ENCODE data around the gene CENPK. TPM values are rescaled to one million over a fixed set of nuclear protein-coding genes. Genes with fewer than 3 reads are reported as not detected.

CENPK gene
- total RNA-seq, 1 donor from 2014 or later, result 15.1 TPM

- H3K27me3 Mint-ChIP-seq, result no peaks in the 10 kb centered on the region
- CTCF ChIA-PET, result no interaction called here
- intact Hi-C loops (cut with micrococcal nuclease), result no loop called here
- TF ChIP-seq CTCF (IDR thresholded peaks at IDR 0.05), result no peak
- no peak for DNase-seq
- no peaks in the 10 kb centered on the region for H3K9me3 Mint-ChIP-seq
- H3K36me3 Mint-ChIP-seq (ENCODE audit: low read depth), result peaks cover 74% of the 10 kb centered on the region
- POLR2A ChIA-PET, result no interaction called here
- no peak for ATAC-seq (ENCODE audit: low read depth)
- no peak overlapping the region for H3K27ac Mint-ChIP-seq
- H3K4me1 Mint-ChIP-seq, result no peaks in the 10 kb centered on the region
- H3K4me3 Mint-ChIP-seq, result no peak overlapping the region
Measured at GRCh38 chr5:65577141-65577540, 14.2 kb upstream of the CENPK start.

DNA sequence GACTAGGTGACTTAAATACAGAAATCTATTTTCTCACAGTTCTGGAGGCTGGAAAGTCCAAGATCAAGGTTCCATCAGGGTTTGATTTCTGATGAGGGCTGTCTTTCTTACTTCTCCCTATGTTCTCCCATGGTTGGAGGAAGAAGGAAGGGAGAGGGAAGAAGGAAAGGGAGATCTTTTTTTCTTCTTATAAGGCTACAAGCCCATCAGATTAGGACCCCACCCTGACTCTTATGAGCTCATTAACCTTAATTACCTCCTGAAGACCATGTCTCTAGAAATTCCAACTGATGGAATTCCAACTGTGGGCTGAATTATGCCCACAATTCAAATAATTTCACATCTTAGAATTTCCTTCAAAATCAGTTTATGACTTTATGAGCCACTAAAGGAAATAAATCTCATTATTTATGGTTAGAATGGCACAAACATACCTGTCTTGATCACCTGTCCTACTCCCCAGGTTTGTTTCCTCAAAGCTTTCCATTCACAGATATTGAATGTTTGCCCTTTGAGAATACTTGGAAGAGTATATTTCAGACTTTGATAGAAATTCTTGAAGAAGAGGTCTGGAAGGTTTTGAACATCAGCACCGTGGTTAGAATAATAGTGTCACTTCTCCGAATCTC, 7.7 kb upstream of the CENPK start:
- intact Hi-C loops (cut with micrococcal nuclease), result loop anchor here (2.0 kb wide), 1 partner anchor 14 kb away; no protein-coding TSS in a partner anchor
- no peak for DNase-seq
- ATAC-seq (ENCODE audit: low read depth), result no peak
- CTCF ChIA-PET, result interaction anchor here (1.3 kb wide), 1 partner anchor 11 kb away, joined by 3 read pairs; no protein-coding TSS in a partner anchor
- POLR2A ChIA-PET, result no interaction called here
- no peak overlapping the region for H3K27ac Mint-ChIP-seq
- no peaks in the 10 kb centered on the region for H3K9me3 Mint-ChIP-seq
- H3K27me3 Mint-ChIP-seq, result no peaks in the 10 kb centered on the region
- H3K4me3 Mint-ChIP-seq, result no peak overlapping the region
- TF ChIP-seq CTCF (IDR thresholded peaks at IDR 0.05), result no peak
- H3K36me3 Mint-ChIP-seq (ENCODE audit: low read depth), result peaks cover 62% of the 10 kb centered on the region
- peaks cover 8% of the 10 kb centered on the region for H3K4me1 Mint-ChIP-seq

DNA sequence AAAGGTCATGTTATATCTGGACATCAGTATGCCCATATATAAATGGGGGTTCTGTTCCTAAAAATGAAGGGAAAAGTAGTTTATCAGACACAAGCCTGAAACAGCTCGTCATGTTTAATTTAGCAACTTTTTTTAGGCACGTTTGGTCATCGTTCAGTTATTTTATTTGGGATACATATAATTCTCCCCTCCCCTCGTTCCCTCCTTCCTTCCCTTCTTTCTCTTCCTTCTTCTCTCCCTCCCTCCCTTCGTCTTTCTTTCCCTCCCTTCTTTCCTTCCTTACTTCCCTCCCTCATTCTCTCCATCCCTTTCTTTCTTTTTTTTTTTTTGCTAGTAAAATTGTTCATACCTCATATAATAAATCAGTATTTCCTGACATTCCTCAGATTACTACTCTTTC, 3.5 kb upstream of the CENPK start:
- ATAC-seq (ENCODE audit: low read depth) (no peak), DNase-seq (no peak)
- Mint-ChIP-seq H3K9me3 (no peaks in the 10 kb centered on the region), H3K4me1 (peaks cover 43% of the 10 kb centered on the region), H3K27me3 (no peaks in the 10 kb centered on the region), H3K36me3 (ENCODE audit: low read depth) (peaks cover 45% of the 10 kb centered on the region), H3K4me3 (no peak overlapping the region), H3K27ac (peak overlapping the region; percentile 30)
- ChIA-PET CTCF (no interaction called here), POLR2A (no interaction called here)
- no peak for TF ChIP-seq CTCF (IDR thresholded peaks at IDR 0.05)
- intact Hi-C loops (cut with micrococcal nuclease), result no loop called here

GRCh38 chr5:65563777-65564176, 809 bp upstream of the CENPK start:
- ChIA-PET CTCF (interaction anchor here (1.2 kb wide), 1 partner anchor 753 kb away, joined by 3 read pairs; no protein-coding TSS in a partner anchor), POLR2A (interaction anchor here (1.5 to 2.5 kb wide), 5 partner anchors 60 to 795 kb away, joined by 6 to 24 read pairs (median 6); partner anchors contain the start of genes ADAMTS6, CWC27, ERBIN and SREK1IP1)
- intact Hi-C loops (cut with micrococcal nuclease), result loop anchor here (1.0 to 5.0 kb wide), 9 partner anchors 61 to 795 kb away; partner anchors contain the start of genes CWC27, NLN, SGTB and SREK1
- no peak for TF ChIP-seq CTCF (IDR thresholded peaks at IDR 0.05)
- no peak for ATAC-seq (ENCODE audit: low read depth)
- no peak for DNase-seq
- peak overlapping the region; percentile 97 for H3K27ac Mint-ChIP-seq
- H3K27me3 Mint-ChIP-seq, result no peaks in the 10 kb centered on the region
- peak overlapping the region; percentile 96 for H3K4me3 Mint-ChIP-seq
- H3K9me3 Mint-ChIP-seq, result no peaks in the 10 kb centered on the region
- H3K4me1 Mint-ChIP-seq, result peaks cover 43% of the 10 kb centered on the region
- H3K36me3 Mint-ChIP-seq (ENCODE audit: low read depth), result peaks cover 35% of the 10 kb centered on the region

GRCh38 chr5:65556718-65557117, 6.2 kb downstream of the CENPK start:
- Mint-ChIP-seq H3K9me3 (no peaks in the 10 kb centered on the region), H3K27me3 (no peaks in the 10 kb centered on the region), H3K4me1 (peaks cover under 1% of the 10 kb centered on the region), H3K4me3 (no peak overlapping the region), H3K36me3 (ENCODE audit: low read depth) (peaks cover 10% of the 10 kb centered on the region), H3K27ac (no peak overlapping the region)
- CTCF ChIA-PET, result no interaction called here
- no peak for TF ChIP-seq CTCF (IDR thresholded peaks at IDR 0.05)
- DNase-seq, result no peak
- ATAC-seq (ENCODE audit: low read depth), result no peak
- intact Hi-C loops (cut with micrococcal nuclease), result no loop called here
- POLR2A ChIA-PET, result no interaction called here
